D721Med (cell line): ENCODE measurements around the gene PKN3.
"Not testable (repeated sequence)": the region's sequence is repeated elsewhere in the genome, so short reads cannot be mapped to it uniquely, and the experiment has no call there.

Experiments used
- DNase-seq: peaks from one replicate; pipeline ENCODE4 v3.0.0; 2011; ENCODE audit warnings: low spot score; ENCODE audit not compliant: insufficient read length
- FAIRE-seq: peaks from 2 replicates; lab custom pipeline; 2011; peaks lifted over from hg19 to GRCh38; lab: Jason Lieb, UNC
- TF ChIP-seq, protein P1 (sequence below): IDR thresholded peaks from 2 replicates; pipeline ENCODE4 v1.5.1; 2012; ENCODE audit warnings: mild to moderate bottlenecking, control low read depth; ENCODE audit not compliant: insufficient read depth; ENCODE audit errors: missing control alignments

The PKN3 gene

DNA sequence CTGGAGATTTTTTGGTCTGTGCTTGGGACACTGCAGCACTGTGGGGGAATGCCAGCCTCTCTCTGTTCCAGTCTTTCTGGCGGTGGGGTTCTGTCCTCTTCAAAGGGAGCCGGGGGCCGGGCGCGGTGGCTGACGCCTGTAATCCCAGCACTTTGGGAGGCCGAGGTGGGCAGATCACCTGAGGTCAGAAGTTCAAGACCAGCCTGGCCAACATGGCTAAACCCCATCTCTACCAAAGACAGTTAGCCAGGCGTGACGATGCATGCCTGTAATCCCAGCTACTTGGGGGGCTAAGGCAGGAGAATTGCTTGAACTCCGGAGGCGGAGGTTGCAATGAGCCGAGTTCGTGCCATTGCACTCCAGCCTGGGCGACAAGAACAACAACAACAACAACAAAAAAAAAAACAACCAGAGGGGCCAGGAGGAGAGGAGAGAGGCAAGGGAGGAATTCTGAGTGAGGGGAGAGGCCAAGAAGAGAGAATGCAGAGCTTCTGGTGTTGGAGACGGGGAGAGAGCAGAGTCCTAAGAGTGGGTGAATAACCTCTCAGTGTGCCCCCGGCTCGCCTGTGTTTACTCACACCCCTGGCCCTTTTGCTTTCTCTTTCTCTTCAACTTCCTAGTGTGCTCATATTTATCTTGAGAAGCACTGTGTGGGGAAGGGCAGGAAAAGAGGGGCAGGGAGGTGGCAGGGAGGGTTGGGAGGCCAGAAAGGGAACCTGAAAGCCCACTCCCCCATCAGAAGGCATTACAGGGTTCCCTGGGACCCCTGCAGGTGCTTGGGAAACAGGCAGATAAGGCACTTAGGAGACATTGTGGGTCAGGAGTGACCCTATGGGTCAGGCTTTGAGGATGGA lies 16.4 kb upstream of the PKN3 start:
- TF ChIP-seq, protein P1, sequence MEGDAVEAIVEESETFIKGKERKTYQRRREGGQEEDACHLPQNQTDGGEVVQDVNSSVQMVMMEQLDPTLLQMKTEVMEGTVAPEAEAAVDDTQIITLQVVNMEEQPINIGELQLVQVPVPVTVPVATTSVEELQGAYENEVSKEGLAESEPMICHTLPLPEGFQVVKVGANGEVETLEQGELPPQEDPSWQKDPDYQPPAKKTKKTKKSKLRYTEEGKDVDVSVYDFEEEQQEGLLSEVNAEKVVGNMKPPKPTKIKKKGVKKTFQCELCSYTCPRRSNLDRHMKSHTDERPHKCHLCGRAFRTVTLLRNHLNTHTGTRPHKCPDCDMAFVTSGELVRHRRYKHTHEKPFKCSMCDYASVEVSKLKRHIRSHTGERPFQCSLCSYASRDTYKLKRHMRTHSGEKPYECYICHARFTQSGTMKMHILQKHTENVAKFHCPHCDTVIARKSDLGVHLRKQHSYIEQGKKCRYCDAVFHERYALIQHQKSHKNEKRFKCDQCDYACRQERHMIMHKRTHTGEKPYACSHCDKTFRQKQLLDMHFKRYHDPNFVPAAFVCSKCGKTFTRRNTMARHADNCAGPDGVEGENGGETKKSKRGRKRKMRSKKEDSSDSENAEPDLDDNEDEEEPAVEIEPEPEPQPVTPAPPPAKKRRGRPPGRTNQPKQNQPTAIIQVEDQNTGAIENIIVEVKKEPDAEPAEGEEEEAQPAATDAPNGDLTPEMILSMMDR, result no peak
- FAIRE-seq (no peak), DNase-seq (no peak)

DNA sequence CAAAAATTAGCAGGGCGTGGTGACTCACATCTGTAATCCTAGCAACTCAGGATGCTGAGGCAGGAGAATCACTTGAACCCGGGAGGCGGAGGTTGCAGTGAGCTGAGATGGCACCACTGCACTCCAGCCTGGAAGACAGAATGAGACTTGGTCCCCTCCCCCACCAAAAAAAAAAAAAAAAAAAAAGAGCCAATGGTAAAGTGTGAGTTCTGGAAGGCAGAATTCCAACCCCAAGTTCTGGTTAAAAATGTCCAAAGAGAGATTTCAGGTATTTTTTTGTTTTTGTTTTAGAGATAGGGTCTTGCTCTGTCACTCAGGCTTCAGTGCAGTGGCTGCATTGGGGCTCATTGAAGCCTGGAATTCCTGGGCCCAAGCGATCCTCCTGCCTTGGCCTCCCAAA lies 14.8 kb upstream of the PKN3 start:
- FAIRE-seq (no peak), DNase-seq (no peak)
- TF ChIP-seq, protein P1, result no peak

DNA sequence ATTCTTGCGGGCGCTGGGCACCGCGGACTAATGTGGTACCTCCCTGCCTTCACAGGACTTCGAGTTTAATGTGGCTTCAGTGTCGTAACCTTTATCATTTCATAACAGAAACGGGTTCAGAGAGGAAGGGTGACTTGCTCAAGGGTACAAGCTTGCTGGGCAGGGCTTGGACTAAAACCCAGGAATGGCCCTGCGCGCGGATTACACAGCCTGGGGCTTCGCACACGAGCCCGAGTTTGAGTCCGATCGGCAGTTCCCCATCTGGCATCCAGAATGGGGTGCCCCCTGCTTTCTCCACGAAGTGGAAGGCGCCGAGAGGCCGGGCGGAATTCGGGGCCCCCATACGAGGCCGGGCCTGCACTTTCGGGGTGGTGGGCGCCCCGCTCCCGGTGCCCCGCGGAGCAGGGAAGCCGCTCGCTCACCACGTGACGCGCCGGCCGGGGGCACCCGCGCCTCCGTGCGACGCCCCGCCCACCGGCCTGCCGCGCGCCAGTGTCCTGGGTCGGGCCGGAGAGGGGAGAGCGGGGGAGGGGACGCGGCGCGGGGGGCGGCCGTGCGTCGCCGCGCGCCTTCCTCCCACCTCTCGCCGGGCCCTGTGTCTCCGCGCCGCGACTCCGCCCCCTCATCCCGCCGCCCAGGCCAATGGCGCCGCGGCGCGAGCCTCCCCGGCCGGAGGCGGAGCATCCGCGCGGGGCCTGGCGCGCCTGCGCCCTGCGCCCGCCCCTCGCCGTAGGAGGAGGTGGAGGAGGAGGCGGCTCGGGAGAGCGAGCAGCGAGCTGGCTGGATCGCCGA lies 13.6 kb upstream of the PKN3 start, which contains the start of gene SET:
SET (plus strand) TSS at position 722 of the 792 bp plus-strand sequence. CDS start 361 bp downstream, outside the sequence.
- FAIRE-seq (no peak), DNase-seq (peak; percentile 97)
- TF ChIP-seq, protein P1, result no peak

DNA sequence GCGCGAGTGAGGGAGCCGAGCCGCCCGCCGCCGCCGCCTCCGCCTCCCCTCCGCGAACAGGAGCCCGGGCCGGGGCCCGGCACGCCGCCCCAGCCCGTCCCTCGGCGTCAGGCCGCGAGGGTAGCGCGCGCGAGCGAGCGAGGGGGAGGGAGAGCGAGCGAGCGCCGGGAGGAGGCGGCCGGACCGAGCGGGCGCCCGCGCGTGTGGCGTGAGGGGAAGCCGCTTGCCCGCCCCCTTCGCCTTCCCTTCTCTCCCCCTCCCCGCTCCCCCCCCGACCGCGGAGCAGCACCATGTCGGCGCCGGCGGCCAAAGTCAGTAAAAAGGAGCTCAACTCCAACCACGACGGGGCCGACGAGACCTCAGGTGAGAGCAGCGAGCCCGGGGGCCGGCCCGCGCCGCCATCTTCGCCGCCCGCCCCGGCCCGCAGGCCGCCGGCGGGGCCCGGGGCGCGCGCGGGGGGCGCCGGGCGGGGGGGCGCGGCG lies 13.0 kb upstream of the PKN3 start:
- FAIRE-seq (no peak), DNase-seq (no peak)
- TF ChIP-seq, protein P1, result no peak

DNA sequence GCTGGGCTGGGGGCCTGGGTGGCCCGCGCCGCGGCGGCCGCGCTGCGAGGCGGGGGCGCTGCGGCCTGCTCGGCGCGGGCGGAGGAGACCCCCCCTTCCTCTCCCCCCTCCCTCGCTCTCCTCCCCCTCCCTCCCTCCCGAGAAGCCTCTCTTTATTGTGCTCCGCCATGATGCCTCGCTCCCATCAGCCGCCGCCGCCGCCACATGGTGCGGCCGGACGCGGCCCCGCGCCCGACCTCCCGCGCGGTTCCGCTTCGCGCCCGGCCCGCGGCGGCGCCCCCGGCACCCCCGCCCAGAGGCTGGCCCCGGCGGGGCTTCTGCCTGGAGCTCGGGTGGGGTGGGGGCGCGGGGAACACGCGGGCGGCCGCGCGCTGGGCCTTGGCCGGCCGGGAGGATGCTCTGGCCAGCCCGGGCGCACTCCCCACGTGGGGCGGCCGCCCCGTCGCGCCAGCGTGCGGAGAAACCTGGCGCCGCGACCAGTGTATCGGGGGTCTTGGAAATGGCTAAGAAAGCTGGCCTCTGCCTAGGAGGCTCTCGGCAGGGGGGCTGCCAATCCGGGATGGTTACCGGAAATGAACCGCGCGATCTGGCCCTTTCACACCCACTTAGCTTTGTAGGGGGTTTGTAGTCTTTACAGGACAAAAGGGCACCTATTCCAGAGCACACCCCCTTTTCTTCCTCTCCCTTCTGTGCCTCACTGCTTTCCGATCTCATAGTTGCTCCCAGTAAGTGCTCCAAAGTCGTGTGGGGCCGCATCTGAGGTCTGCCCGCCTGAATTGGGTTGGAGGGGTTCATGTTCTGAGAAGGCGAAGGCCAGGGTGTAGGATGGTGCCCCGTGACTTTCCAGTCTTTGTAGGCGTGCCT lies 12.3 kb upstream of the PKN3 start:
- DNase-seq, result no peak
- TF ChIP-seq, protein P1, result no peak

DNA sequence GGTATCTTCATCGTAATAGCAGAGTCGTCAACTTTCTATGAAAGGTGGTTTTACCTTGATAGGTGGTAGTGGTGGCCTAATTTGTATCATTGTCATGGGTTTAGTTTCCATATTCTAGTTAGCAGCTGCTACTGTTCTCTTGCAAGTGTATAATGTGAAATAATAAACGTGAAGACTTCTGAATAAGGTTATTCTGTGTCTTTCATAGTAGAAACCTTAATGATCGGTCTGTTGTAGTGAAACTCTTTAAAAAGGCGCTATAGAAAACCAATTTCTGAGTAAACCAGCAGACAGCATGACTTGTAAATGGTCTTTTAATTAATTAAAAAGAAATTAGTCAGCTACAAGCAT lies 11.6 kb upstream of the PKN3 start:
- DNase-seq, result no peak
- no peak for FAIRE-seq
- TF ChIP-seq, protein P1, result no peak

More for the DNA sequence above, 12.3 kb upstream of the PKN3 start:
- FAIRE-seq, result no peak

DNA sequence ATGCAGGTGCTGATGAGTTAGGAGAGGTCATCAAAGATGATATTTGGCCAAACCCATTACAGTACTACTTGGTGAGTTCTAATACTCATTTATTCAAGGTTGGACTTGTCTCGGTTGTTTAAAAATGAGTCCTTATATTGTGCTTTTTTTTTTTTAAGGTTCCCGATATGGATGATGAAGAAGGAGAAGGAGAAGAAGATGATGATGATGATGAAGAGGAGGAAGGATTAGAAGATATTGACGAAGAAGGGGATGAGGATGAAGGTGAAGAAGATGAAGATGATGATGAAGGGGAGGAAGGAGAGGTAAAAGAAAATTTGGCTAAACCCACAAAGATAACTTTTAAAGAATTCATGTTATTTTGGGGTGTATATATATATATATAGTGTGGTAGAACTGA lies 8.6 kb upstream of the PKN3 start:
- DNase-seq, FAIRE-seq: not testable (repeated sequence)
